Measurements from ENCODE around the gene CLINT1. TPM values are rescaled to one million over a fixed set of nuclear protein-coding genes. Genes with fewer than 3 reads are reported as not detected.
A peak's percentile ranks its signal among the peaks of the same experiment; 100 is the strongest.

The CLINT1 gene
- total RNA-seq, 4 donors from 2014 or later = 83.9 to 123 (median 99.1) TPM

- TF ChIP-seq CTCF (IDR thresholded peaks at IDR 0.05) = no peak
- ATAC-seq (ENCODE audit: low FRiP score) = no peak
- DNase-seq (ENCODE audit: low spot score) = no peak
Measured at GRCh38 chr5:157770665-157771064, 88.3 kb downstream of the CLINT1 start.

GRCh38 chr5:157767689-157768088 is 91.3 kb downstream of the CLINT1 start:
- DNase-seq (ENCODE audit: low spot score) = no peak
- peak; percentile 28 for ATAC-seq (ENCODE audit: low FRiP score)
- no peak for TF ChIP-seq CTCF (IDR thresholded peaks at IDR 0.05)

- DNase-seq (ENCODE audit: low spot score) (no peak), ATAC-seq (ENCODE audit: low FRiP score) (no peak)
- TF ChIP-seq CTCF (IDR thresholded peaks at IDR 0.05) = no peak
Measured at GRCh38 chr5:157766902-157767301, 92.0 kb downstream of the CLINT1 start.

GRCh38 chr5:157766442-157766841 is 92.5 kb downstream of the CLINT1 start:
- ATAC-seq (ENCODE audit: low FRiP score) (no peak), DNase-seq (ENCODE audit: low spot score) (no peak)
- no peak for TF ChIP-seq CTCF (IDR thresholded peaks at IDR 0.05)

GRCh38 chr5:157764531-157764930 is 94.4 kb downstream of the CLINT1 start:
- DNase-seq (ENCODE audit: low spot score) = no peak
- no peak for ATAC-seq (ENCODE audit: low FRiP score)
- no peak for TF ChIP-seq CTCF (IDR thresholded peaks at IDR 0.05)

GRCh38 chr5:157761690-157762621 is 97.0 kb downstream of the CLINT1 start:
- ATAC-seq (ENCODE audit: low FRiP score) = peak; percentile 84
- no peak for DNase-seq (ENCODE audit: low spot score)
- peak in 2 of 3 donors; percentile 7 to 11 for TF ChIP-seq CTCF (IDR thresholded peaks at IDR 0.05)

- no peak for DNase-seq (ENCODE audit: low spot score)
- no peak for TF ChIP-seq CTCF (IDR thresholded peaks at IDR 0.05)
- no peak for ATAC-seq (ENCODE audit: low FRiP score)
Measured at GRCh38 chr5:157758706-157759105, 100.2 kb downstream of the CLINT1 start.
